Osteoblast (primary cell): ENCODE results near the gene HPCAL1. TPM values are rescaled to one million over a fixed set of nuclear protein-coding genes. Genes with fewer than 3 reads are reported as not detected.
A peak's percentile ranks its signal among the peaks of the same experiment; 100 is the strongest.

Experiments
- DNase-seq: peaks from one replicate; pipeline ENCODE4 v3.0.0; 2011; ENCODE audit warnings: low spot score, mixed read lengths; ENCODE audit not compliant: insufficient read length; ENCODE audit errors: missing footprints
- H2AFZ ChIP-seq: 2 replicates; pipeline ENCODE4 v1.6.0; 2011; ENCODE audit warnings: mild to moderate bottlenecking, low read length
- H3K27ac ChIP-seq: 2 replicates; pipeline ENCODE4 v1.5.1; 2011; ENCODE audit warnings: mild to moderate bottlenecking, low read depth, low read length, moderate library complexity
- H3K27me3 ChIP-seq: 2 replicates; pipeline ENCODE4 v1.6.0; 2012; ENCODE audit warnings: mild to moderate bottlenecking, control low read depth, inconsistent platforms, low read length, moderate library complexity; ENCODE audit not compliant: insufficient read depth
- H3K36me3 ChIP-seq: 2 replicates; pipeline ENCODE4 v1.5.1; 2011; ENCODE audit warnings: mild to moderate bottlenecking, low read length, control low read depth, moderate library complexity; ENCODE audit not compliant: insufficient read depth
- H3K4me1 ChIP-seq: 2 replicates; pipeline ENCODE4 v1.5.1; 2011; ENCODE audit warnings: mild to moderate bottlenecking, low read length, control low read depth, moderate library complexity; ENCODE audit not compliant: insufficient read depth
- H3K4me2 ChIP-seq: 2 replicates; pipeline ENCODE4 v1.6.0; 2011; ENCODE audit warnings: mild to moderate bottlenecking, low read length; ENCODE audit not compliant: insufficient read depth
- H3K4me3 ChIP-seq: fragments of 200-600 bp; sonication (generic); 3 replicates; pipeline ENCODE4 v1.5.1; 2012; ENCODE audit warnings: mild to moderate bottlenecking, low read length, inconsistent platforms; ENCODE audit not compliant: insufficient read depth
- H3K79me2 ChIP-seq: 2 replicates; pipeline ENCODE4 v1.6.0; 2012; ENCODE audit warnings: mild to moderate bottlenecking, low read length, control low read depth, inconsistent platforms; ENCODE audit not compliant: insufficient read depth
- H3K9me3 ChIP-seq: 2 replicates; pipeline ENCODE4 v1.5.1; 2011; ENCODE audit warnings: low read depth, low read length, control low read depth
- H4K20me1 ChIP-seq: 2 replicates; pipeline ENCODE4 v1.6.0; 2012; ENCODE audit warnings: mild to moderate bottlenecking, low read length, control low read depth; ENCODE audit not compliant: insufficient read depth
- CTCF ChIP-seq: IDR thresholded peaks from 2 replicates; pipeline ENCODE4 v1.5.1; 2011; ENCODE audit warnings: mild to moderate bottlenecking, low read depth, low read length, moderate library complexity; ENCODE audit errors: extremely low read depth
- total RNA-seq: library from RNA; depleted of rRNA; stranded (reverse); fragments of >200 nt; gene quantifications from 2 replicates; pipeline ENCODE4 v1.2.3, GENCODE V29; 2012

HPCAL1 gene
- total RNA-seq, 1 donor: 57.2 TPM

GRCh38 chr2:10367472-10368439 is 65.1 kb downstream of the HPCAL1 start:
- Histone ChIP-seq H3K27me3 (no peaks in the 10 kb centered on the region), H3K36me3 (peaks cover 3% of the 10 kb centered on the region), H4K20me1 (peaks cover 76% of the 10 kb centered on the region), H3K4me2 (no peak overlapping the region), H2AFZ (no peak overlapping the region), H3K79me2 (peaks cover 97% of the 10 kb centered on the region), H3K4me3 (no peak overlapping the region), H3K9me3 (no peaks in the 10 kb centered on the region), H3K27ac (no peak overlapping the region), H3K4me1 (no peaks in the 10 kb centered on the region)
- no peak for TF ChIP-seq CTCF
- peak; percentile 67 for DNase-seq

GRCh38 chr2:10368491-10369231 is 66.0 kb downstream of the HPCAL1 start:
- H3K27me3 ChIP-seq: no peaks in the 10 kb centered on the region
- no peak overlapping the region for H3K4me3 ChIP-seq
- no peaks in the 10 kb centered on the region for H3K9me3 ChIP-seq
- no peak overlapping the region for H3K4me2 ChIP-seq
- no peak overlapping the region for H3K27ac ChIP-seq
- H2AFZ ChIP-seq: no peak overlapping the region
- peaks cover 97% of the 10 kb centered on the region for H3K79me2 ChIP-seq
- H3K36me3 ChIP-seq: no peaks in the 10 kb centered on the region
- DNase-seq: peak; percentile 77
- H4K20me1 ChIP-seq: peaks cover 70% of the 10 kb centered on the region
- TF ChIP-seq CTCF: no peak
- no peaks in the 10 kb centered on the region for H3K4me1 ChIP-seq

GRCh38 chr2:10369269-10370255 is 66.9 kb downstream of the HPCAL1 start:
- H3K4me3 ChIP-seq: no peak overlapping the region
- peaks cover 61% of the 10 kb centered on the region for H4K20me1 ChIP-seq
- no peak overlapping the region for H3K27ac ChIP-seq
- DNase-seq: peak; percentile 83
- no peak overlapping the region for H2AFZ ChIP-seq
- H3K4me1 ChIP-seq: no peaks in the 10 kb centered on the region
- H3K27me3 ChIP-seq: no peaks in the 10 kb centered on the region
- H3K36me3 ChIP-seq: no peaks in the 10 kb centered on the region
- no peak for TF ChIP-seq CTCF
- no peaks in the 10 kb centered on the region for H3K9me3 ChIP-seq
- H3K79me2 ChIP-seq: peaks cover 95% of the 10 kb centered on the region
- H3K4me2 ChIP-seq: no peak overlapping the region
